ENCODE measurements around the gene MIB1.

The MIB1 gene

GRCh38 chr18:21815101-21815500 is 74.5 kb downstream of the MIB1 start:
- DNase-seq (ENCODE audit: low read depth in 3 of 3), result no peak

DNA sequence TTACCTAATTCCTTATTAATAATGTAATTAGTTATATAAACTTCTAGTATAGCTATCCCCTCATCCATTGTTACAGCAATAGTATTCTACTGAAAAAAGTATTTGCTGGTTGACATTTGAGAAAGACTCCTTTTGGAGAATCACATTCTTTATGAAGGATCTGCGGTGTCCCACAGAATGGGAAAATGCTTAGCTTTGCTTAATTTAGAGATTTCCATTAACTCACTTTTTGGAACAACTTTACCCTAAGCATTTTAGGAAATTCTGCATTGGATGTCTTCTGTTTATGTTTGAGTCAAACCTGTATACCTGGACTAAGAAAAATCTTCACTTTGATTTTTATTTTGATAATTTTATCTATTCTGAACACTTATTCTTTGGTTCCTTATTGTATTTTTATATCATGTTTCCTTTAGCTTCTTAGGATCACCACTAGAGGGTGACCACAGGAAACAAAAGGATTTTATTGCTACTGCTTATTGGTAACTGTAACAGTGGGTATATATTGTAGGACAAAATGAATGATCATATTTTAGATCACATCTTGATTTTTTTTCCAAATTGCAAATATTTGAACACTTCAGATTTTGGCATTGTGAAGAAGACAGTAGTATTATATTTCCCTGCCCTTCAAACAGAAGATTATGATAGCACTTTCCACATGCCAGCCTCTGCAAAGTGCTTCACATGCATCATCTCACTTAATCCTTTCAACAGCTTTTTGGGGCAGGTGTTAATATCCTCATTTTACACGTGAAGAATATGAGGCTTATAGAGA is 79.6 kb downstream of the MIB1 start:
- DNase-seq (ENCODE audit: low read depth in 3 of 3), result no peak

GRCh38 chr18:21820811-21821143 is 80.2 kb downstream of the MIB1 start:
- DNase-seq (ENCODE audit: low read depth in 3 of 3), result no peak

GRCh38 chr18:21823848-21824247 is 83.3 kb downstream of the MIB1 start:
- no peak for DNase-seq (ENCODE audit: low read depth in 3 of 3)

GRCh38 chr18:21826196-21826595 is 85.6 kb downstream of the MIB1 start:
- DNase-seq (ENCODE audit: low read depth in 3 of 3), result no peak

DNA sequence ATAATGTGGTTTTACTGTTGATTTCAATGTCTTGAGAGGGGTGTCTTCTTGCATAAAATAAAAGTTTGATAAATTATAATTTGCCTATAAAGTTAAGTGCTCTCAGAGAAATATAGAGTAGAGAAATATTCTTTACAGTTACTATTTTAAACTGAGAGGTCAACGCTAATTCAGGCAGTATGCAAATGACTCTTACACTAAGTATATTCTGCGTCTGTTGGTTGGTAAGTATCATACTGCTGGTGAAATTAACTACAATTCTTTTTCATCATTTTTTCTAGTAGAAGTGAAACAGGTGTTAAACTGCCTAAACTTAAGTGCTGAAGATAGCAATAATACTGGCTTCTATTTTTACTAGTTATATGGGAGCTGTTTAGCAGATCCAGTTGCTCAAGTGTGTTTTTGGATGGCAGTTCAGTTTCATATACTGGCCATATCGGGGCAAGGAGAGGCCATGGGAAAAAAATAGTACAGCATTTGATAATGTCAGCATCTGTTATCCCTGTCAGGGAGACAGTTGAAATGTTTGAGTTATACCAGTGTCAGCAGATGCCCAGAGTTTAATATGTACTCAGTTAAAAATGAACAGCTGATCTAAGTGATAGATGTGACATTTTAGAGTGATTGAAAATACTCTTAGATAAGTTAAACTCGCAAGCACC is 86.2 kb downstream of the MIB1 start:
- no peak for DNase-seq (ENCODE audit: low read depth in 3 of 3)

DNA sequence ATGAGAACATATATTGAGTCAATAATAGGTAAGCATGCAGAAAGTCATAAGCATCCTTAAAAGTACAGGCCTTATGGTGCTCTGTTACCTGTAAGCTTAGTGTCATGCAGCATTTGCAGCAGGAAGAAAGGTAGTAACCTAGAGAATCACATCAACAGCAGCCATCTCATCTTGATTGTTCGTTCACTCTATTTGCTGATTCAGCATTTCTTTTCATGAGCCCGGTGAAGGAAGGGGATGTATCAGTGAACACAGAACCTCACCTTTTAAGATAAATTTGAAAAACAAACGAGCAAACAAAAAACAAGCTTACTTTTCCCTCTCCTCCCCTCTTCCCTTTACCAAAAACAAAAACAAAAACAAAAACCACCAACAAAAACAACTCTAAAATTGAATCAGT is 89.9 kb downstream of the MIB1 start:
- no peak for DNase-seq (ENCODE audit: low read depth in 3 of 3)

- no peak for DNase-seq (ENCODE audit: low read depth in 3 of 3)
Measured at GRCh38 chr18:21831413-21831831, 90.8 kb downstream of the MIB1 start.

DNA sequence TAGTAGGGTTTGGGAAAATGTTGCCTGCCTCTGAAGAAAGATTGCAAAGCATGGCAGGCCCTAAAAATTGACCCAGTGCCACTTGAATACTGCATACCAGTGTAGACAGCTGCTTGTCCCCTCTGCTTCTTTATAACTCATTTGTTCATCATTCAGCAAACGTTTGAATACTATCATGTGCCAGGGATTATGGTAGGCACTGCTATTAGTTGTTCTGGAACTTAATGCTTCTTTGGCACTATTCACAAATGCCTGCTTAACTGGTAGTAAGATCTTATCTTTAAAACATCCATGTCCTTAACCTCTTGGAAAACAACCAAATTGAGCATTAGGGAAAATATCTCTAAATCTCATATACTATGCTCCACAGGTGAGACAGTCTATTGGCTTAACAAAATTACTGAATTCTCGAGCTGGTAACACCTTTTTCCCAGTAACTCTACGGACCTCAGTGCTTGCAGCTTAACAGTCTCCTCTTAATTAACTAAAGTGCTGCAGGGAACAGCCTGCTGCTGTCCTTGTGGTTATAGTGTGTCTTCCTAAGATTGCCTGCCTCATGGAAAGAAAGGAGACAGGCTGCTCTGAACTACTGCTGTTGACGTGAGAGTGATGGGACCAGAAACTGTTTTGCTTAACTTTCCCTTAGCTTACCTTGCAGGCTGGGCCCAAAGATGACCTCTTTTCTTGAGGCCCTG is 93.2 kb downstream of the MIB1 start:
- DNase-seq (ENCODE audit: low read depth in 3 of 3), result no peak

DNA sequence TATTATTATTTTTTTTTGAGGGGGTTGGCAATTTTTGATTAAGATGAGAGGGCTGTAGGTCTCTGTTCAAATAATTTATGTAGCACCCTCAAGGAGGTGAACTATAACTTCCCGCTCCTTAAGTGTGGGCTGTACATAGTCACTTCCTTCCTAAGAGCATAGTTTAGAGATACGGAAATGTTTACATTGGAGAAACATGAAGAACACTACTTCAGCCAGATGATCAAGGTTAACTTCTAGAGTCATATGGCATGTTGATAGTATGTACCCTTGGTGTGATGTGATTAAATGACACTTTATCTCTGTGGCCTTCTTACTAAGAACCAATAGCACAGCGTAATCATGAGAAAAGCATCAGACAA is 93.7 kb downstream of the MIB1 start:
- no peak for DNase-seq (ENCODE audit: low read depth in 3 of 3)

DNA sequence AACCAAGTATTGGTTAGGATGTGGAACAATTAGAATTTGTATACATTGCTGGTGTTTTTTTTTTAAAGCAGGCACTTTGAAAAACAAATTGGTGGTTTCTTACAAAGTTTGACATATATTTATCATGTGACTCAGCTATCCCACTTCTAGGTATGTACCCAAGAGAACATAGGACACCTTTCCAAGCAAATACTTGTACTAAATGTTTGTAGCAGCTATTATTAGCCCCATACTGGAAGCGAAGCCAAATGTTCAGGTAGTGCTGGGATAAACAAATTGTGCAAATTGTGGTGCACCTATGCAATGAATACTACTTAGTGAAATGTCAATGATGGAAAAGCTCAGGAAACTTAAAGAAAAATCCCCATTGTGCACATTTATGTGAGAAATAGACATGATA is 101.0 kb downstream of the MIB1 start:
- DNase-seq (ENCODE audit: low read depth in 3 of 3), result no peak

GRCh38 chr18:21843341-21843740 is 102.7 kb downstream of the MIB1 start:
- DNase-seq (ENCODE audit: low read depth in 3 of 3), result no peak

DNA sequence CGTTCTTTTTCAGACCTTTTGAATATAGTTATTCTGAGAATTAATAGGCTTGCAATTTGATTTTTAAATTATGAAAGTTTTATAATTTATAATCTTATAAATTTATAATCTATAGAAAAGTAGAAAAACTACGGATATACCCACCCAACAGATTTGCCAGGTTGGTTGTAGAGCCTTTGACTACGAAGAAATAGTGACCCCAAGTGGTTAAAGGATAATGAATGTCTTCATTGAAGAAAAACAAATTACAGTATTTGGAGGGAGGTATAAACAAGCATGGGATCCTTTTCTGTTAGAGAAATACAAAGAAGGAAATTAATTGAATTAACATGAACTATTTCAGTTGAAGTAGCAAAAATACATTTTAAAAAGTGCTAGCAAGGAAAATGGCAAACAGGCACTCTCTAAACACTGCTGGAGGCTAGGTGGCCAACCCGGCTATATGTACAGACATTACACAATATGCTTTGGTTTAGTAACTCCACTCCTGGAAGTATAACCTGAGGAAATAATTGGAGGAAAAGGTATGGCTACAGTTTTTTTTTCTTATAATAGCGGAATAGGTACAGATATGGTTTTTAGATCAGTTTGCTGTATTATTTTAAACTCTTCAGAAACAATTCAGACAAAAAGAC is 110.9 kb downstream of the MIB1 start:
- no peak for DNase-seq (ENCODE audit: low read depth in 3 of 3)

DNA sequence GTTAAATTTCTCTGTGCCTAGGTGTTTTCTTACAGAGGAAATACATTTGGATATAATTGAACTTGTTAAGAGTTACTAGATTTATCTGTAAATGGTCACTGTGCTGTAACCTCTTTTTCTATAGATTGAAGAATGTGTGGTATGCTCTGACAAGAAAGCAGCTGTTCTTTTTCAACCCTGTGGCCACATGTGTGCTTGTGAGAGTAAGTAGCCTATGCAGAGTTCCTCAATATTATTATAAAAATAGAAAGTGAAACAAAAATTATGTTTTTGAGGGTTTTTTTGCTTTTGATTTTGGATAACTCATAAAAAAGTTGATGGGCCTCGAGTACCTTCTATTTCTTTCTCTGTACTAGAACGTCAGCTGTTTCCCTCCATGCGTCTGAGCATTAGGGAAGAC is 112.4 kb downstream of the MIB1 start:
- no peak for DNase-seq (ENCODE audit: low read depth in 3 of 3)

- DNase-seq (ENCODE audit: low read depth in 3 of 3), result no peak
Measured at GRCh38 chr18:21853775-21854552, 113.4 kb downstream of the MIB1 start.

DNA sequence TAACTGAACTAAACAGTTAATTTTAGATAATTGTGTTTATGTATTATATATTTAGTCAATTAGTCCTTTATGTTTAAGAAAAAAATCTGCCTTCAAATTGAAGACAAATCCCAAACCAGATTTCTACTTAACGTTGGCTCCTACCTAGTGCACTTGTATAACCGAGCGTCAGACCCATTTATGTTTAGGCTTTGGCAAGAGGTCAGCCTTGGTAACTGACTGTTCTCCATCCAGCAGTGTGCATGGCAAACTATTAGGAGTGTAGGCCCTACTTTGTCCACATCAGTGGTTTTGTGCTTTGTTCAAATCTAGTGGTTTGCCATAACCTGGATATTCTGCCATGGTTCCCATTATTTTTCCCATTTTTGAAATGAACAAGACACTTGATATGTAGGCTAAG is 114.8 kb downstream of the MIB1 start:
- DNase-seq (ENCODE audit: low read depth in 3 of 3), result no peak

DNA sequence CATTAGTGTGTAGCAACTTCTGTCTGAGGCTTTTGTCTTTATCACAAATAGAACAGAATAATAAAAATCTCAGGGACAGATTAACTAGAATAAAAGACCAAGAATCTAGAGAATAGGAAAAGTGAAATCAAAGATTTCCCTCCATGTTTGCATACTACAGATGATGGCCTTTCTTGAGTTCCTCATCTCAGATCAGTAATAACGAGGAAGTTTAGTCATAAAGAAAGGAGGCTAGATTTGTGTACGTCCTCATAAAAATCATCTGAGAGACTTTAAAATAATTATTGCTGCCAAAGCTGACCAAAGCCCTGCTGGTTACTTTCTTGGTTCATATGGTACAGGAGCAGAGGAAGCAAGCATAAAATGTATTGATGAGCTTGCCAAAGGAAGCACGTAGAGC is 117.3 kb downstream of the MIB1 start:
- no peak for DNase-seq (ENCODE audit: low read depth in 3 of 3)

DNA sequence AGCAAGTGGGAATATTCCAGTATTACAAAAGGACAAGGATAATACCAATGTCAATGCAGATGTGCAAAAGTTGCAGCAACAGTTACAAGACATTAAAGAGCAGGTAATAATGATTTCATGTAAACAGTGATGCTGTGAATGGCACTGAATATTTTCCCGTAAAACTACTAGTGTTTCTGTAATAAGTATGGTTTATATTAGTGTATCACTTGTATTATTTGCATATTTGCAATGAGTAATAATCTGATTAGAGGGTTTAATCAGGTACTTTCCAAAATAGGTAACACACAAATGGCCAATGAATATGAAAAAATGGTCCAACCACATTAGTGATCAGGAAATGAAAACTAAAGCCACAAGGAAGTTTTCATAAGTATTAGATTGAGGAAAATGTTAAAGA is 118.0 kb downstream of the MIB1 start:
- DNase-seq (ENCODE audit: low read depth in 3 of 3), result no peak

DNA sequence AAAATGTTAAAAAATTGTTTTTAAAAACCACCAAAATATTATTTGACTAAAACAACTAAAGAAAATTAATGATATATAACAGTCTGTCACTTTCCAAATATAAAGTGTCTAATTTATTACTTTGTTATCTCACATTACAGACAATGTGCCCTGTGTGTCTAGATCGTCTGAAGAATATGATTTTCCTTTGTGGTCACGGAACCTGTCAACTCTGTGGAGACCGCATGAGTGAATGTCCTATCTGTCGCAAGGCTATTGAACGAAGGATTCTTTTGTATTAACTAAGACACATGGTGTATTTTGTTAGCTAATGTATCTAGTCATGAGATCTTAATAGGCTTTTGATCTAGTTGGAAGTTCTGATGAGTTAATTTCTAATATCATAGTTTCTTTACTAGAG is 123.8 kb downstream of the MIB1 start:
- no peak for DNase-seq (ENCODE audit: low read depth in 3 of 3)

- no peak for DNase-seq (ENCODE audit: low read depth in 3 of 3)
Measured at GRCh38 chr18:21865043-21865442, 124.5 kb downstream of the MIB1 start.

DNA sequence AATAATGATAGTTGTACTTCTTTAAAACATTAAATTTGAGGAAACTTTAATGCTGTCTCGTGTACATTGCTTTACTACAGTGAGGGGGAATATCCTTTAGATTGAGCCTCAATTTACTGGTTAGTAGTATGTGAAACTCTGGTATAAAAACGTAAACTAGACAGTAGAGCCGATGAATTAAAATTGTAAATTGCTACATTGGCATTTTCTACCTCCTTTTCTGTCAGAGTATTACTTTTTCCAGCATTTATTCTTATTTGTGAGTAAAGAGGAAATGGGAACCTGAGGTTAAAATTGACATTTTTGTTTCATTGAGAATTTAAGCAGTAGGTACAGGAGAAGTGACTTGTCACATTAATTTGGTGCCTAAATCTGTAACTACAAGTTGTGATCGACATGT is 128.2 kb downstream of the MIB1 start:
- no peak for DNase-seq (ENCODE audit: low read depth in 3 of 3)

GRCh38 chr18:21889570-21889969 is 149.0 kb downstream of the MIB1 start:
- DNase-seq (ENCODE audit: low read depth in 3 of 3), result no peak
